Esophagus squamous epithelium (tissue), 4 donors: ENCODE data around the gene PREX1.

Experiments
- CTCF ChIP-seq, 6 experiments: fragments of 450-650 bp in 4 of 6; fragments of 200-600 bp in 2 of 6; sonication (generic) in 2 of 6; IDR thresholded peaks; one replicate each; pipeline ENCODE4 v1.5.1; 2016 to 2019; ENCODE audit warnings: antibody characterized with exemption in 6 of 6, mild to moderate bottlenecking in 4 of 6, moderate library complexity in 4 of 6
- POLR2A ChIP-seq, 4 donors: fragments of 450-650 bp; IDR thresholded peaks; one replicate each; pipeline ENCODE4 v1.6.1; 2017; ENCODE audit warnings: antibody characterized with exemption in 4 of 4, mild to moderate bottlenecking in 4 of 4, moderate library complexity in 3 of 4

- TF ChIP-seq CTCF (IDR thresholded peaks at IDR 0.05), result no peak
- no peak for TF ChIP-seq POLR2A (IDR thresholded peaks at IDR 0.05)
These were observed 2.8 kb downstream of the PREX1 start for GRCh38 chr20:48824830-48825565.
